Pulmonary artery endothelial cell (primary cell): Measurements from ENCODE around the gene NOB1. TPM values are rescaled to one million over a fixed set of nuclear protein-coding genes. Genes with fewer than 3 reads are reported as not detected.
"Not testable (repeated sequence)": the region's sequence is repeated elsewhere in the genome, so short reads cannot be mapped to it uniquely, and the experiment has no call there.

Experiments used
- DNase-seq: peaks from one replicate; pipeline ENCODE4 v3.0.0-alpha.2; 2011; ENCODE audit warnings: low read depth, low spot score
- total RNA-seq: library from RNA; depleted of rRNA; stranded (reverse); fragments of >200 nt; gene quantifications from 2 replicates; pipeline ENCODE4 v1.2.3, GENCODE V29; 2014

NOB1 gene
- 29.1 and 55.3 TPM in 2 replicates for total RNA-seq

GRCh38 chr16:69754469-69755310 lies at the start of gene NOB1:
TSS of gene NOB1 (minus strand) at chr16:69754926. CDS start at chr16:69754910, 16 bp downstream.
- peak; percentile 90 for DNase-seq

- no peak for DNase-seq
Observed at GRCh38 chr16:69804297-69804696, 49.6 kb upstream of the NOB1 start.

- DNase-seq = no peak
Observed at GRCh38 chr16:69799611-69800031, 44.9 kb upstream of the NOB1 start.

- no peak for DNase-seq
Observed at GRCh38 chr16:69798466-69798865, 43.7 kb upstream of the NOB1 start.

GRCh38 chr16:69796285-69797118 lies 41.8 kb upstream of the NOB1 start:
- peak; percentile 43 for DNase-seq

- DNase-seq = no peak
Observed at GRCh38 chr16:69794486-69794885, 39.8 kb upstream of the NOB1 start.

- DNase-seq = no peak
Observed at GRCh38 chr16:69793526-69793925, 38.8 kb upstream of the NOB1 start.

- DNase-seq = not testable (repeated sequence)
Observed at GRCh38 chr16:69791391-69791847, 36.7 kb upstream of the NOB1 start.

- no peak for DNase-seq
Observed at GRCh38 chr16:69787883-69788282, 33.2 kb upstream of the NOB1 start.

GRCh38 chr16:69784586-69784985 lies 29.9 kb upstream of the NOB1 start:
- no peak for DNase-seq

- DNase-seq = no peak
Observed at GRCh38 chr16:69781118-69781517, 26.4 kb upstream of the NOB1 start.

- DNase-seq = no peak
Observed at GRCh38 chr16:69779724-69780123, 25.0 kb upstream of the NOB1 start.

- DNase-seq = no peak
Observed at GRCh38 chr16:69775563-69775962, 20.8 kb upstream of the NOB1 start.

- no peak for DNase-seq
Observed at GRCh38 chr16:69773260-69773947, 18.7 kb upstream of the NOB1 start.

GRCh38 chr16:69771651-69771967 lies 16.9 kb upstream of the NOB1 start:
- DNase-seq = no peak

- DNase-seq = no peak
Observed at GRCh38 chr16:69769404-69769803, 14.7 kb upstream of the NOB1 start.

GRCh38 chr16:69768666-69769065 lies 13.9 kb upstream of the NOB1 start:
- DNase-seq = no peak

GRCh38 chr16:69767459-69768229 lies 12.9 kb upstream of the NOB1 start:
- no peak for DNase-seq

GRCh38 chr16:69763599-69763942 lies 8.8 kb upstream of the NOB1 start:
- no peak for DNase-seq

- DNase-seq = no peak
Observed at GRCh38 chr16:69762814-69763598, 8.3 kb upstream of the NOB1 start.
